ENCODE data around the gene METAP1D. TPM values are rescaled to one million over a fixed set of nuclear protein-coding genes. Genes with fewer than 3 reads are reported as not detected.

The METAP1D gene
- total RNA-seq, 1 experiment from 2014 or later: 32.4 TPM

GRCh38 chr2:172098650-172099471 lies 99.1 kb downstream of the METAP1D start:
- peaks cover 46% of the 10 kb centered on the region for H3F3A ChIP-seq (ENCODE audit: insufficient read depth, low read depth)
- intact Hi-C loops (cut with micrococcal nuclease; ENCODE audit: unreplicated experiment): loop anchor here (1.0 to 2.0 kb wide), 3 partner anchors 154 to 458 kb away; partner anchors contain the start of gene PDK1
- TSS peak; percentile 8 for BruUV-seq (replicated peaks)
- POLR2A ChIA-PET (ENCODE audit: unreplicated experiment): interaction anchor here (0.7 kb wide), 3 partner anchors 16 to 1169 kb away, joined by 3 to 5 read pairs (median 4); no protein-coding TSS in a partner anchor
- peaks cover 52% of the 10 kb centered on the region for H3K4me1 ChIP-seq (replicated peaks; ENCODE audit: insufficient read depth)
- peak overlapping the region; percentile 37 for H3K27ac ChIP-seq
- no peaks in the 10 kb centered on the region for H4K20me1 ChIP-seq (ENCODE audit: insufficient read depth)
- peak overlapping the region; percentile 68 for H3K4me3 ChIP-seq
- peak; percentile 84 to 98 for DNase-seq
- H3K9me2 ChIP-seq (ENCODE audit: insufficient read depth): no peaks in the 10 kb centered on the region
- no peaks in the 10 kb centered on the region for H3K27me3 ChIP-seq (ENCODE audit: insufficient read depth, low read depth)
- peak overlapping the region; percentile 95 for H3K4me2 ChIP-seq
- peak overlapping the region; percentile 80 for H2AFZ ChIP-seq
- TF ChIP-seq CTCF (conservative IDR thresholded peaks at IDR 0.05): no peak; the same call in 1 of the 2 replicates
- no peak for TF ChIP-seq EZH2 (IDR thresholded peaks at IDR 0.05; ENCODE audit: low read depth)
- H3K79me2 ChIP-seq (ENCODE audit: low read depth): no peaks in the 10 kb centered on the region
- no peaks in the 10 kb centered on the region for H3K36me3 ChIP-seq (ENCODE audit: low read depth)
- H3K9me3 ChIP-seq (ENCODE audit: insufficient read depth, low read depth): no peaks in the 10 kb centered on the region
- CTCF ChIA-PET: interaction anchor here (0.5 to 1.0 kb wide), 6 partner anchors 28 to 616 kb away, joined by 3 to 5 read pairs (median 4); partner anchors contain the start of genes HAT1 and SLC25A12

GRCh38 chr2:172099472-172100079 lies 99.8 kb downstream of the METAP1D start:
- Histone ChIP-seq H3K4me2 (peak overlapping the region; percentile 95), H4K20me1 (ENCODE audit: insufficient read depth) (no peaks in the 10 kb centered on the region), H3K9me2 (ENCODE audit: insufficient read depth) (no peaks in the 10 kb centered on the region), H3K4me3 (peak overlapping the region; percentile 68), H3K9me3 (ENCODE audit: insufficient read depth, low read depth) (no peaks in the 10 kb centered on the region), H2AFZ (peak overlapping the region; percentile 80), H3K4me1 (replicated peaks; ENCODE audit: insufficient read depth) (peaks cover 48% of the 10 kb centered on the region), H3K27ac (peak overlapping the region; percentile 37), H3K79me2 (ENCODE audit: low read depth) (no peaks in the 10 kb centered on the region), H3K36me3 (ENCODE audit: low read depth) (no peaks in the 10 kb centered on the region), H3F3A (ENCODE audit: insufficient read depth, low read depth) (peaks cover 46% of the 10 kb centered on the region), H3K27me3 (ENCODE audit: insufficient read depth, low read depth) (no peaks in the 10 kb centered on the region)
- DNase-seq: no peak
- CTCF ChIA-PET: interaction anchor here (0.5 to 1.0 kb wide), 8 partner anchors 28 to 615 kb away, joined by 3 to 11 read pairs (median 4); partner anchors contain the start of genes HAT1 and SLC25A12
- TF ChIP-seq CTCF (conservative IDR thresholded peaks at IDR 0.05) (peak; percentile 7; the same call in 1 of the 2 replicates), EZH2 (IDR thresholded peaks at IDR 0.05; ENCODE audit: low read depth) (no peak)
- POLR2A ChIA-PET (ENCODE audit: unreplicated experiment): interaction anchor here (0.5 to 0.7 kb wide), 5 partner anchors 17 to 1170 kb away, joined by 3 to 5 read pairs (median 3); no protein-coding TSS in a partner anchor
- BruUV-seq (replicated peaks): no TSS peak
- intact Hi-C loops (cut with micrococcal nuclease; ENCODE audit: unreplicated experiment): loop anchor here (1.0 to 10.0 kb wide), 4 partner anchors 154 to 1125 kb away; partner anchors contain the start of genes DCAF17, METTL8 and PDK1

Measured in PC-9 (cell line).